Endothelial cell of umbilical vein (primary cell): ENCODE results near the gene SECTM1. TPM values are rescaled to one million over a fixed set of nuclear protein-coding genes. Genes with fewer than 3 reads are reported as not detected.

ENCODE experiments used
- BruUV-seq: library from RNA; stranded (reverse); fragments of 400-500 nt; replicated peaks from 2 replicates; lab custom pipeline; 2021; lab: Mats Ljungman, UMichigan
- CTCF ChIA-PET: fragments of 300-600, 350-600 bp; sonication (Branson Sonifier 250); formaldehyde crosslinking; loops from one replicate; lab custom pipeline; 2021; ENCODE audit warnings: antibody characterized with exemption, inconsistent platforms; lab: Charles Lee
- POLR2A ChIA-PET: fragments of 300-600, 350-600 bp; sonication (Branson Sonifier 250); formaldehyde crosslinking; loops from one replicate; lab custom pipeline; 2021; ENCODE audit warnings: antibody characterized with exemption, inconsistent platforms; lab: Charles Lee
- DNase-seq: peaks from one replicate; pipeline ENCODE4 v3.0.0-alpha.2; 2011; ENCODE audit warnings: low read depth, low spot score
- FAIRE-seq: peaks from 2 replicates; lab custom pipeline; 2011; peaks lifted over from hg19 to GRCh38; lab: Jason Lieb, UNC
- H2AFZ ChIP-seq: 2 replicates; pipeline ENCODE4 v1.6.0; 2012; ENCODE audit warnings: low read depth, low read length, control low read depth, inconsistent platforms
- H3K27ac ChIP-seq: 2 replicates; pipeline ENCODE4 v1.5.1; 2011; ENCODE audit warnings: low read depth, mild to moderate bottlenecking, control low read depth, low read length, moderate library complexity; ENCODE audit not compliant: insufficient read depth
- H3K27me3 ChIP-seq, 2 experiments: 2 replicates each; pipeline versions ENCODE4 v1.6.0 to v1.6.1; 2011; ENCODE audit warnings: low read length in 2 of 2, mixed read lengths in 1 of 2; ENCODE audit not compliant: control insufficient read depth in 2 of 2, insufficient read depth in 2 of 2
- H3K36me3 ChIP-seq, 2 experiments: 2 replicates in 1 of 2; 3 replicates in 1 of 2; pipeline ENCODE4 v1.5.1; 2011; ENCODE audit warnings: low read length in 2 of 2, mild to moderate bottlenecking in 1 of 2, moderate library complexity in 1 of 2; ENCODE audit not compliant: control insufficient read depth in 2 of 2, insufficient read depth in 2 of 2; ENCODE audit errors: extremely low read depth in 1 of 2
- H3K4me1 ChIP-seq: 3 replicates; pipeline ENCODE4 v1.5.1; 2011; ENCODE audit warnings: mild to moderate bottlenecking, low read length; ENCODE audit not compliant: control insufficient read depth, insufficient read depth; ENCODE audit errors: extremely low read depth
- H3K4me2 ChIP-seq: 2 replicates; pipeline ENCODE4 v1.6.1; 2011; ENCODE audit warnings: low read length, control low read depth, mixed read lengths; ENCODE audit not compliant: insufficient read depth
- H3K4me3 ChIP-seq, 3 experiments: fragments of 200-600 bp in 1 of 3; sonication (generic), shearing (Covaris generic) in 1 of 3; replicated peaks in 1 of 3; 2 replicates each; pipeline ENCODE4 v1.5.1; 2011 to 2016; ENCODE audit warnings: control low read depth in 3 of 3, low read length in 3 of 3, mild to moderate bottlenecking in 2 of 3, inconsistent platforms in 1 of 3, low read depth in 1 of 3, moderate library complexity in 1 of 3; ENCODE audit not compliant: insufficient read depth in 1 of 3
- H3K79me2 ChIP-seq: 2 replicates; pipeline ENCODE4 v1.6.0; 2012; ENCODE audit warnings: low read length, inconsistent platforms; ENCODE audit not compliant: control insufficient read depth, insufficient read depth
- H3K9ac ChIP-seq: replicated peaks from 2 replicates; pipeline ENCODE3; 2011; ENCODE audit warnings: low read length, control low read depth; ENCODE audit not compliant: insufficient read depth; ENCODE audit errors: extremely low read depth
- H3K9me1 ChIP-seq: replicated peaks from 3 replicates; pipeline ENCODE4 v1.6.0; 2011; ENCODE audit warnings: mild to moderate bottlenecking, low read length; ENCODE audit not compliant: control insufficient read depth, insufficient read depth; ENCODE audit errors: extremely low read depth
- H3K9me3 ChIP-seq: replicated peaks from 2 replicates; pipeline ENCODE4 v1.5.1; 2012; ENCODE audit warnings: low read length, inconsistent platforms; ENCODE audit not compliant: control insufficient read depth, insufficient read depth
- H4K20me1 ChIP-seq: replicated peaks from 2 replicates; pipeline ENCODE3; 2011; ENCODE audit warnings: mild to moderate bottlenecking, low read length; ENCODE audit not compliant: control insufficient read depth, insufficient read depth; ENCODE audit errors: extremely low read depth
- EZH2 ChIP-seq: IDR thresholded peaks from 2 replicates; pipeline ENCODE4 v1.6.1; 2012; ENCODE audit warnings: borderline replicate concordance, low read depth, mild to moderate bottlenecking, moderate library complexity, low read length, inconsistent platforms; ENCODE audit not compliant: severe bottlenecking
- FOS ChIP-seq: IDR thresholded peaks from 2 replicates; pipeline ENCODE4 v1.6.1; 2011; ENCODE audit warnings: mild to moderate bottlenecking, low read length, moderate library complexity, borderline replicate concordance; ENCODE audit not compliant: insufficient read depth
- GATA2 ChIP-seq: IDR thresholded peaks from 2 replicates; pipeline ENCODE4 v1.7.0; 2011; ENCODE audit warnings: low read depth, mild to moderate bottlenecking, moderate library complexity, mixed read lengths, low read length; ENCODE audit not compliant: insufficient read length, insufficient read depth
- JUN ChIP-seq: IDR thresholded peaks from 2 replicates; pipeline ENCODE4 v1.6.1; 2011; ENCODE audit warnings: borderline replicate concordance, low read depth; ENCODE audit not compliant: insufficient read length, insufficient read depth
- MYC ChIP-seq: IDR thresholded peaks from one replicate; pipeline ENCODE4 v1.6.1; 2011; ENCODE audit warnings: mild to moderate bottlenecking, low read depth, low read length
- POLR2A ChIP-seq: IDR thresholded peaks from 2 replicates; pipeline ENCODE4 v1.6.1; 2012; ENCODE audit warnings: low read depth, mild to moderate bottlenecking, control low read depth, low read length
- POLR2AphosphoS5 ChIP-seq: IDR thresholded peaks from 2 replicates; pipeline ENCODE4 v1.6.1; 2012; ENCODE audit warnings: low read depth, mild to moderate bottlenecking, control low read depth, low read length, moderate library complexity; ENCODE audit not compliant: insufficient read depth
- dilution Hi-C: fragments of 300-500 bp; cut with MboI; formaldehyde crosslinking; loops from one replicate; pipeline ENCODE4 v1.15.0; 2019; ENCODE audit warnings: low sequenced_read_pairs; ENCODE audit not compliant: extremely low pct_ligation_motif_present
- intact Hi-C: fragments of 100-400 bp; cut with micrococcal nuclease; formaldehyde crosslinking; loops from one replicate; pipeline ENCODE4 v1.10.0; 2022
- polyA plus RNA-seq, 4 experiments: library from polyadenylated mRNA; depleted of rRNA in 3 of 4; stranded (reverse) in 3 of 4; unstranded in 1 of 4; fragments of >200 nt; gene quantifications; 2 replicates each; pipeline versions ENCODE4 v1.2.1 to v1.2.3, GENCODE V29; 2011 to 2012; ENCODE audit warnings: missing spikeins in 1 of 4
- total RNA-seq: library from RNA; stranded (reverse); gene quantifications from 2 replicates; pipeline ENCODE4 v1.2.3, GENCODE V29; 2021
- TF ChIP-seq, protein P1 (sequence below): IDR thresholded peaks from 2 replicates; pipeline ENCODE4 v1.6.1; 2011; ENCODE audit not compliant: insufficient read depth, insufficient read length
- TF ChIP-seq, protein P2 (sequence below), 2 donors: IDR thresholded peaks; 1 replicate in 1 of 2; 2 replicates in 1 of 2; pipeline ENCODE4 v1.5.1; 2011; ENCODE audit warnings: low read length in 2 of 2, mild to moderate bottlenecking in 2 of 2, moderate library complexity in 2 of 2, control low read depth in 1 of 2, inconsistent platforms in 1 of 2, low read depth in 1 of 2; ENCODE audit not compliant: insufficient read depth in 1 of 2; ENCODE audit errors: extremely low read depth in 1 of 2

Gene SECTM1
- total and polyA plus RNA-seq, 2 donors (not counting 3 experiments of a cell fraction or from before 2014, with no cell fraction given) = 1.9 to 2.3 TPM

DNA sequence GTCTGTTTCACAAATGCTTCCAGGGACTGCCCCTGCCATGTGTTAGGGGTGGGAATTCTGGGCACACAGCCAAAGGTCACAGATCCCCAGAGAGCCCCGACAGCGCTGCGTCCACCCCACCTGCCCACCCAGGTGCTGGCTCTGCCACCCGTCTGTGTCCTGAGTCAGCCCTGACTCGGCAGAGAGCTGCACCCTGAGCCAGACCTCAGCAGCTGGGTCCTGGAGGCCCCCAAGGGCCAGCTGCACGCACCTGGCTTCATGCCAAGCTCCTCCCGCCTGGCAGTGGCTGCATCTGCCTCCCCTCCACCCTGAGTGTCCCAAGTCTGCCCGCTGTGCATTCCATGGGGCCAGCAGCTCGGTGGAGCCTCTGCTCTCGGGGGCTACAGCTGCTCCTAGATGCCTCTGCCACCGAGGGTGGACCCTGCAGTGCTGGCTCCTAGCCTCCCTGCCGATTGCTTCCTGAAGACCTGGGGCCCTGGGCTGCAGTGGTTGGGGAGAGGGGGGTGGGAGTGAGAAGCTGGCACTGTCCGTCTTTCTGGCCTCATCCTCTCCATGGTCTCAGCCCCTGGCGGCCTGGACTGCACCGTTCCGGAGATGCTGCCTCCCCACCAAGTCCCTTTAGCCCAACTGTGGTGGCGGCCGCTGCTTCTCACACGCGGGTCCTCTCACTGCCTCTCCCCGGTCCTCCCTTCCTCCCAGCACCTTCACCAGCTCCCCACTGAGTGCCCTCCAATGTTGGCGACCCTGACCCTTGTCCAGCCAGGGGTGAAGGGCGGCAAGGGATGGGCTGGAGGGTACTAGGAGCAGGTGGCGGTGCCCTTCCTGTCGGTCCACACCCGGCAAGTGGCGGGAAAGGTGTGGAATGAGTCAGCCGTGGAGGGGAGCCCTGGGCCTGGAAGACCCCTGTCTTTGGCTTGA is 3.0 kb downstream of the SECTM1 start:
- intact Hi-C loops (no loop called here), dilution Hi-C loops (no loop called here)
- Histone ChIP-seq H3K36me3 (no peaks in the 10 kb centered on the region), H3K79me2 (no peaks in the 10 kb centered on the region), H3K27me3 (peaks cover 0 to 2% of the 10 kb centered on the region in 2 experiments), H3K4me3 (no peak overlapping the region), H3K4me2 (no peak overlapping the region), H3K9me1 (no peaks in the 10 kb centered on the region), H3K9ac (no peak overlapping the region), H2AFZ (no peak overlapping the region), H3K9me3 (no peaks in the 10 kb centered on the region), H3K4me1 (peaks cover 9% of the 10 kb centered on the region), H4K20me1 (no peaks in the 10 kb centered on the region), H3K27ac (no peak overlapping the region)
- POLR2A ChIA-PET = interaction anchor here (0.9 kb wide), 1 partner anchor 8 kb away, joined by 3 read pairs; no protein-coding TSS in a partner anchor
- BruUV-seq = no TSS peak
- CTCF ChIA-PET = interaction anchor here (1.1 kb wide), 2 partner anchors 9 kb away, joined by 3 read pairs; no protein-coding TSS in a partner anchor
- no peak for FAIRE-seq
- TF ChIP-seq FOS = no peak
- no peak for TF ChIP-seq EZH2
- TF ChIP-seq, protein P1, sequence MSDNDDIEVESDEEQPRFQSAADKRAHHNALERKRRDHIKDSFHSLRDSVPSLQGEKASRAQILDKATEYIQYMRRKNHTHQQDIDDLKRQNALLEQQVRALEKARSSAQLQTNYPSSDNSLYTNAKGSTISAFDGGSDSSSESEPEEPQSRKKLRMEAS = no peak
- TF ChIP-seq MYC = no peak
- TF ChIP-seq POLR2A = no peak
- TF ChIP-seq, protein P2, sequence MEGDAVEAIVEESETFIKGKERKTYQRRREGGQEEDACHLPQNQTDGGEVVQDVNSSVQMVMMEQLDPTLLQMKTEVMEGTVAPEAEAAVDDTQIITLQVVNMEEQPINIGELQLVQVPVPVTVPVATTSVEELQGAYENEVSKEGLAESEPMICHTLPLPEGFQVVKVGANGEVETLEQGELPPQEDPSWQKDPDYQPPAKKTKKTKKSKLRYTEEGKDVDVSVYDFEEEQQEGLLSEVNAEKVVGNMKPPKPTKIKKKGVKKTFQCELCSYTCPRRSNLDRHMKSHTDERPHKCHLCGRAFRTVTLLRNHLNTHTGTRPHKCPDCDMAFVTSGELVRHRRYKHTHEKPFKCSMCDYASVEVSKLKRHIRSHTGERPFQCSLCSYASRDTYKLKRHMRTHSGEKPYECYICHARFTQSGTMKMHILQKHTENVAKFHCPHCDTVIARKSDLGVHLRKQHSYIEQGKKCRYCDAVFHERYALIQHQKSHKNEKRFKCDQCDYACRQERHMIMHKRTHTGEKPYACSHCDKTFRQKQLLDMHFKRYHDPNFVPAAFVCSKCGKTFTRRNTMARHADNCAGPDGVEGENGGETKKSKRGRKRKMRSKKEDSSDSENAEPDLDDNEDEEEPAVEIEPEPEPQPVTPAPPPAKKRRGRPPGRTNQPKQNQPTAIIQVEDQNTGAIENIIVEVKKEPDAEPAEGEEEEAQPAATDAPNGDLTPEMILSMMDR (IDR thresholded peaks at IDR 0.05; ENCODE audit: extremely low read depth in 1 of 2, insufficient read depth in 1 of 2, low read depth in 1 of 2, low read length in 2 of 2) = no peak
- TF ChIP-seq POLR2AphosphoS5 = no peak
- TF ChIP-seq JUN = no peak
- no peak for TF ChIP-seq GATA2
- peak; percentile 23 for DNase-seq
